ENCODE results near the gene LMTK3.

LMTK3 gene

GRCh38 chr19:48484931-48485612, 26.6 kb downstream of the LMTK3 start:
- no peak for DNase-seq

DNA sequence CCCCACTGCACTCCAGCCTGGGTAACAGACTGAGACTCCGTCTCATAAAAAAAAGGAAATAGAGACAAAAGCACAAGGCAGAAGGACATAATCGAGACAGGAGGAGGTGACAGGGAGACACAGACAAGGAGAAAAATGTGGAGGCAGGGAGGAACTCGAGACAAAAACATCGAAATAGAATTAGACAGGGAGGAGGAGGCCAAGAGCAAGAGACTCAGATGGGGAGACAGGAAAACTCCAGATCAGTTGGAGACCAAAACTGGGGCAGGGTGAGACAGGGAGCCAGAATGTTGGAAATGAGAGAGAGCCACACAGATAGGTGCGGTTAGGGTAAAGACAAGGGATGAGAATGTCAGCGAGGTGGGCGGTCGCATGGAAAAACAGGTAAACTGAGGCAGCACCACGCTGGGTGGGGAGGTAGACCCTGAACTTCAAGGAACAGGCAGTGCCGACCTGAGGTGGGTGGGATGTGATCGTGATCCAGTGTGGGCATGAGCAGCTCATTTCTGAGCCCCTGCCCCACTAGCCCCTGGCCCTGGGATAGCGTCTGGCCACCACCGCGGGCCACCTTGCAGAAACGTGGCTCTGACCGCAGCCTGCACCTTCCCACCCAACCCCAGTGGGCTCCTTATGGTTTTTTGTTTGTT, 27.3 kb downstream of the LMTK3 start:
- no peak for DNase-seq

DNA sequence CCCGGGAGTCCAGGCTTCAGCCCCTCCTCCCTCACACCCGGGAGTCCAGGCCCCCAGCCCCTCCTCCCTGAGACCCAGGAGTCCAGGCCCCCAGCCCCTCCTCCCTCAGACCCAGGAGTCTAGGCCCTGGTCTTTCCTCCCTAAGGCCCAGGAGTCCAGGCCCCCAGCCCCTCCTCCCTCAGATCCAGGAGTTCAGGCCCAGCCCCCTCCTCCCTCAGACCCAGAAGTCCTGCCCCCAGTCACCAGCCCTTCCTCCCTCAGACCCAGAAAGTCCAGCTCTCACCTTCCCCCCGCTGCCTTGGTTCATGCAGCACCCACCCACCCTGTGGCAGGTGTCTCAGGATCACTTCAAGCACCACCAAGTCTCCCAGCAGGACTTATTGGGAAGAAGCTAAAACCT, 28.3 kb downstream of the LMTK3 start:
- no peak for DNase-seq

GRCh38 chr19:48481846-48482639, 29.6 kb downstream of the LMTK3 start:
- no peak for DNase-seq

- DNase-seq = no peak
Observed at GRCh38 chr19:48480558-48481500, 30.8 kb downstream of the LMTK3 start.

- no peak for DNase-seq
Observed at GRCh38 chr19:48480183-48480557, 31.5 kb downstream of the LMTK3 start.

DNA sequence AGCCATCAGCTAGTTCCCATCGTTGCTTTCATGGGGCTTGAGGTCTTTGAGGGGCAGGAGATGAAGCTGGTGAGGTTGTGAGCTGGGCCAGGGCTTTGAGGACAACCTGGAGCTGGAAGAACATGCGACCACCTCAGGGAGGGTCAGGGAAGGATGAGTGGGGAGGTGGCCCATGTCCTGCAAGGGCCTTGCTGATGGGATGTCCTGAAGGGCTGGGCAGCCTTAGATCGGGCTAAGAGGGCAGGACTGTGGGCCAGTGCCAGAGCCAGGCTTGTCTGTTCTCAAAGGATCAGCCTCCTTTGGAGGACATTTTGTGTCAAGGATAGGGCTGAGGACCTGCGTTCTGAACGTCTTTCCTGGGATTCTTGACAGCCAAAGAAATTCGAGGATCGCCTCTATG, 31.9 kb downstream of the LMTK3 start:
- DNase-seq = no peak

- no peak for DNase-seq
Observed at GRCh38 chr19:48478339-48479256, 33.0 kb downstream of the LMTK3 start.

GRCh38 chr19:48477698-48478338, 33.8 kb downstream of the LMTK3 start:
- DNase-seq = no peak

GRCh38 chr19:48477067-48477685, 34.5 kb downstream of the LMTK3 start:
- no peak for DNase-seq

DNA sequence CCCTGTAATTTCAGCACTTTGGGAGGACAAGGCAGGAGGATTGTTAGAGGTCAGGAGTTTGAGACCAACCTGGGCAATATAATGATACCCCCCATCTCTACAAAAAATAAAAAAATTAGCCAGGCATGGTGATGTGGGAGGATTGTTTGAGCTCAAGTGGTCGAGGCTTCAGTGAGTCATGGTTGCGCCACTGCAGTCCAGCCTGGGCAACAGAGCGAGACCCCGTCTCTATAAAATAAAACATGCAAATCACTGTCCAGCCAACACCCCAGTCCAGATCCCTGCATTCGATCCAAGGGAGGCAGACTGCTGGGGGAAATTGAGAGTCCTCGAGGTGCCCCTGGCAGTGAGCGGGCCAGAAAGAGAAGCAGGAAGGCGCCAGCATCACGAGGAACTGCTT, 35.5 kb downstream of the LMTK3 start:
- no peak for DNase-seq

GRCh38 chr19:48475369-48476068, 36.1 kb downstream of the LMTK3 start:
- DNase-seq = no peak

- DNase-seq = no peak
Observed at GRCh38 chr19:48474084-48474592, 37.5 kb downstream of the LMTK3 start.

DNA sequence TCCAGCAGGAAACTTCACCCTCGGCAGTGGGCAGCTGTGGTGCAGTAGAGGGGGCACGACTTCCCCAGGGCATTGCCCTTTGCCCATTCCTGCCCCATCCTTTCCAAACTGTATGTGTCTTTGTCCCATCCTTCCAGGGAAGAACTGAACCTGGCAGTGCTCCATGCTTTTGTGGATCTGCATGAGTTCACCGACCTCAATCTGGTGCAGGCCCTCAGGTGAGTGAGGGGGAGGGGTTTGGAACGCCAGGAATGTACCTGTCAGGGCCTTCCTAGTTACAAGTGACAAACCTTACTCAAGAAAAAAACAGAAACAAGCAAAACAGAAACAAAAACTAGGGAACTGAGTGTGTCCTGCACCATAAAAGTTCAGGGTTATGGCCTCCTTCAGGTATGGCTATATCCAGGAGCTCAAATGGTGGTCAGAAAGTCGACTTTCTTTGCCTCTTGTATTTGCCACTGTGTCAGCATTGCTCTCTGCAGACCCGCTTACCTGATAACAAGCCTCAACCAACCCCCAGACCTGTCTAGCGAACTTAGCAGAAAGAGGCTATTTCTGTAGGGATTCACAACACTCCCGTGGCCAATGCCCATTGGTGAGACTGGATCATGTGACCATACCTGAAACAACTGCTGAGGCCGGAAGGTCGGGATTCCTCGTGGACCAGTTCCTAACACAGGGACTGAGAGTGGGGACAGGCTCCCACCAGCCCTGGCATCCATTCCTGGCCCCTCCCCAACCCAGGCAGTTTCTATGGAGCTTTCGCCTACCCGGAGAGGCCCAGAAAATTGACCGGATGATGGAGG, 38.3 kb downstream of the LMTK3 start:
- DNase-seq = no peak

DNA sequence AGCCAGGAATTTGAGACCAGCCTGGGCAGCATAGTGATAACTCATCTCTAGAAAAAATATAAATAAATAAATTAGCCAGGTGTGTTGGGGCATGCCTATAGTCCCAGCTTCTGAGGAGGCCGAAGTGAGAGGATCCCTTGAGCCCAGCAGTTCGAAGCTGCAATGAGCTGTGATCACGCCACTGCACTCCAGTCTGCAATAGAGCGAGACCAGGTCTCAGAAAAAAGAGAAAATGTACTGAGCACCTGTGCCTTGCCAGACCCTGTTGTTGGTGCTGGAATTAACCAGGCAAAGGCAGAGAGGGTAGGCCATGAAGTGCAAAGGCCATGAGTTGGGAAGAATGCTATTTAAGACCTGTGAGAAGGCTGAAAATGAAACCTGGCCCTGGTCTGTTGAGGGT, 39.8 kb downstream of the LMTK3 start:
- DNase-seq = no peak

DNA sequence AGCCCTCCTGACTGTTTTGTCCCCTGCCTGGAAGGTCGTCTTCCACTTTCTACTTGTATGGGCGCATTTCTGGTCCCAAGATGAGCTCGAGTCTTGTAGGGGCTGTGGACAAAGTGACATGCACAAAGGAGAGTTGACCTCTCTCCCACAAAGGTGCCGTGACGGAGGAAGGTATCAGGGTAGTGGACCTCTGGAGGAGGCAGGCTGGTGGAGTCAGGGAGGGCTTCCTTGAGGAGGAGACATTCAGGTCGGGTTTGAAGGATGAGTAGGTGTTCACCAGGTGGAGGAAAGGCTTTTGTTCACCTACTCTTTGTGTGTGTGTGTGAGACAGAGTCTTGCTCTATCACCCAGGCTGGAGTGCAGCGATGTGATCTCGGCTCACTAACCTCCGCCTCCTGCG, 40.8 kb downstream of the LMTK3 start:
- no peak for DNase-seq

DNA sequence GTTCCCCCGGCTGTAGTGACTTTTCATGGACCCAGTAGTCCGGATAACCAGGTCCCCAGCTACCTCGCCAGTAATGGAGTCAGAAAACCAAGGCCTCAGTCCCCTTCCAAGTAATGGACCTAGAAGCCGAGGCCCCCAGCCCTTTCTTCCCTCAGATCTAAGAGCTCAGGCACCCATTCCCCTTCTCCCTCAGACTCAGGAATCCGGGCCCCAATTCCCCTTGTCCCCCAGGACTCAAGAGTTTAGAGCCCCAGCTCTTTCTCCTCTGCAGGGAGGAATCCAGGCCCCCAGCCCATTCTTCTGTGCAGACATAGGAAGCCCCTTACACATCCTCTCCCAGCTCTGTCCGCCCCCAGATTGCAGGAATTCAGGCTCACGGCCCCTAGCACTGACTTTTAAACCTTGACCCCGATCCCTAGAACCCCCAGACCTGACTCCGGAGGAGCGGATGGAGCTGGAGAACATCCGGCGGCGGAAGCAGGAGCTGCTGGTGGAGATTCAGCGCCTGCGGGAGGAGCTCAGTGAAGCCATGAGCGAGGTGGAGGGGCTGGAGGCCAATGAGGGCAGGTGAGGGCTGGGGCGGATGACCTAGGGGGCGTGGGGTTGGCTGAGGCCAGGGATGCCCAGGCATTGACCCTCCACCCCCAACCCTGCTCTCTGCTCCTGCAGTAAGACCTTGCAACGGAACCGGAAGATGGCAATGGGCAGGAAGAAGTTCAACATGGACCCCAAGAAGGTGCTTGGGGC, 41.5 kb downstream of the LMTK3 start:
- DNase-seq = no peak

- peak; percentile 23 for DNase-seq
Observed at GRCh38 chr19:48469289-48469881, 42.2 kb downstream of the LMTK3 start, which contains the start of gene CYTH2. Gene CYTH2, plus strand, starts transcription at chr19:48469369. Its CDS starts 139 bp downstream, at chr19:48469508.
